ENCODE results near the gene ACAN. TPM values are rescaled to one million over a fixed set of nuclear protein-coding genes. Genes with fewer than 3 reads are reported as not detected.

The ACAN gene
- total and polyA plus RNA-seq, 2 of the 8 experiments (the other 6 are each of a cell fraction or from before 2014, with no cell fraction given) = 0.71 to 0.73 TPM

DNA sequence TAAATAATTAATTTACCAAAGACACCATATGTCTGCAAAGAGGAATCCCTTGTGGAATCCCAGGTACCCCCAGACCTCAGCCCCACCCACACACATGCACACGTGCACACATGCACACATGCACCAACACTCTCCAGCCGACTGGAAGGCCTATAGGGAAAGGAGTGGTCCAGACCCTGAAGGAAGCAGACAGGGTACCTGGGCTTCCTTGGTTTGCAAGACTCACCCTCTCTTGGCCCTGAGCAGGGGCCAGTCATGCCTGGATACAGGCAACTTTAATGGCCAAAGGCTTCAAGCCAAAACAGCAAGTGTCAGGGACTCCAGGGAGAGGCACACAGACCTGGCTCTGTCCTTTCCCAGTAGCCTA lies 101.0 kb downstream of the ACAN start:
- no peaks in the 10 kb centered on the region; a peak in 1 of 4 replicates for H3K9me3 ChIP-seq (ENCODE audit: insufficient read depth in 2 of 2, low read depth in 1 of 2, low read length in 1 of 2)
- no peak overlapping the region for H2BK120ac ChIP-seq (replicated peaks; ENCODE audit: low read depth, low read length)
- FAIRE-seq (no peak), DNase-seq (ENCODE audit: low read depth in 1 of 2, low spot score in 2 of 2) (no peak)
- H3K4me1 ChIP-seq (replicated peaks in 1 of 4; ENCODE audit: control insufficient read depth in 3 of 4, insufficient read depth in 4 of 4, low read length in 3 of 4) = peaks cover under 1 to 30% (median 12%) of the 10 kb centered on the region in 4 experiments; a peak in 6 of 7 replicates
- 0 out of 2 replicates have a peak overlapping the region, but pooled peaks have one; percentile 27 for H2BK12ac ChIP-seq (ENCODE audit: low read depth, low read length)
- H3K4me2 ChIP-seq (ENCODE audit: insufficient read depth in 1 of 2, low read depth in 2 of 2, low read length in 2 of 2) = no peak overlapping the region
- H4K8ac ChIP-seq (ENCODE audit: extremely low read depth, insufficient read depth, low read length) = no peak overlapping the region
- peaks cover 5% of the 10 kb centered on the region; the same call in 1 of the 2 replicates for H3K23me2 ChIP-seq (ENCODE audit: low read depth, low read length)
- H3K79me1 ChIP-seq (ENCODE audit: low read depth, low read length) = peaks cover 29% of the 10 kb centered on the region
- no peak overlapping the region for H3K23ac ChIP-seq (ENCODE audit: insufficient read length)
- H3K4me3 ChIP-seq (ENCODE audit: extremely low read depth in 1 of 4, insufficient read depth in 2 of 4, low read depth in 3 of 4, low read length in 4 of 4) = no peak overlapping the region
- no peak overlapping the region for H3K27ac ChIP-seq (ENCODE audit: low read depth, low read length)
- H3K79me2 ChIP-seq (ENCODE audit: control insufficient read depth in 1 of 2, insufficient read depth in 2 of 2, low read length in 2 of 2) = peaks cover 0 to 55% of the 10 kb centered on the region in 2 experiments; a peak in 3 of 4 replicates
- no peak overlapping the region for H3K14ac ChIP-seq (ENCODE audit: insufficient read length)
- WGBS, 2 experiments (ENCODE audit: extremely low coverage in 1 of 2, insufficient coverage in 1 of 2, insufficient read length in 1 of 2, insufficient replicate concordance in 2 of 2, low coverage in 1 of 2, low lambda C conversion rate in 2 of 2, missing lambda C conversion rate in 1 of 2) = 81% methylated on average over 2 of the region's 2 CpGs; no CpG with 5 or more reads in 1 of the 2 experiments
- no peak overlapping the region for H3K4ac ChIP-seq (replicated peaks; ENCODE audit: insufficient read length, low read depth, low read length)
- no peak overlapping the region for H3K9ac ChIP-seq (replicated peaks in 1 of 4; ENCODE audit: extremely low read depth in 1 of 4, low read depth in 3 of 4, low read length in 3 of 4)
- no peak overlapping the region for H2BK20ac ChIP-seq (ENCODE audit: low read length)
- H4K20me1 ChIP-seq (replicated peaks in 1 of 2; ENCODE audit: control insufficient read depth in 1 of 2, insufficient read depth in 2 of 2, low read length in 2 of 2) = peaks cover 40 to 61% of the 10 kb centered on the region in 2 experiments
- no peaks in the 10 kb centered on the region for H3K27me3 ChIP-seq (replicated peaks in 1 of 4; ENCODE audit: control insufficient read depth in 3 of 4, extremely low read depth in 1 of 4, insufficient read depth in 3 of 4, low read length in 3 of 4)
- CTCF ChIA-PET (ENCODE audit: partially characterized antibody) = interaction anchor here (0.7 to 7.8 kb wide), 45 partner anchors 10 to 372 kb away, joined by 3 to 94 read pairs (median 5); partner anchors contain the start of genes ABHD2, FANCI, HAPLN3 and MFGE8
- no peak overlapping the region for H2AK5ac ChIP-seq (ENCODE audit: low read depth, low read length)
- H3K56ac ChIP-seq (replicated peaks; ENCODE audit: insufficient read length, low read depth, low read length) = no peak overlapping the region
- H3K36me3 ChIP-seq (ENCODE audit: control insufficient read depth in 2 of 4, insufficient read depth in 4 of 4, low read length in 3 of 4) = peaks cover 66 to 97% (median 91%) of the 10 kb centered on the region in 4 experiments
- H2AFZ ChIP-seq (ENCODE audit: low read length) = no peak overlapping the region
- H4K5ac ChIP-seq (ENCODE audit: insufficient read length, low read depth, low read length) = no peak overlapping the region
- no peak overlapping the region; the same call in 1 of the 2 replicates for H3K18ac ChIP-seq (ENCODE audit: extremely low read depth, low read length)
- POLR2A ChIA-PET (ENCODE audit: partially characterized antibody) = interaction anchor here (0.9 to 27.2 kb wide), 16 partner anchors 5 to 128 kb away, joined by 3 to 607 read pairs (median 6); partner anchors contain the start of genes HAPLN3 and MFGE8
- no peak overlapping the region for H2BK15ac ChIP-seq (ENCODE audit: low read length)
- no peak overlapping the region for H4K91ac ChIP-seq (replicated peaks; ENCODE audit: insufficient read length, low read length)
- H2BK5ac ChIP-seq (ENCODE audit: low read depth, low read length) = no peak overlapping the region; the same call in 1 of the 2 replicates
- TF ChIP-seq RNF2 (IDR thresholded peaks at IDR 0.05; ENCODE audit: borderline replicate concordance, low read depth, low read length, missing control alignments, poor library complexity, severe bottlenecking) = no peak
- TF ChIP-seq TBP (IDR thresholded peaks at IDR 0.05; ENCODE audit: low read depth, low read length) = no peak
- no peak for TF ChIP-seq SAP30 (IDR thresholded peaks at IDR 0.05; ENCODE audit: insufficient read depth, insufficient replicate concordance, low read length)
- TF ChIP-seq, protein P1, sequence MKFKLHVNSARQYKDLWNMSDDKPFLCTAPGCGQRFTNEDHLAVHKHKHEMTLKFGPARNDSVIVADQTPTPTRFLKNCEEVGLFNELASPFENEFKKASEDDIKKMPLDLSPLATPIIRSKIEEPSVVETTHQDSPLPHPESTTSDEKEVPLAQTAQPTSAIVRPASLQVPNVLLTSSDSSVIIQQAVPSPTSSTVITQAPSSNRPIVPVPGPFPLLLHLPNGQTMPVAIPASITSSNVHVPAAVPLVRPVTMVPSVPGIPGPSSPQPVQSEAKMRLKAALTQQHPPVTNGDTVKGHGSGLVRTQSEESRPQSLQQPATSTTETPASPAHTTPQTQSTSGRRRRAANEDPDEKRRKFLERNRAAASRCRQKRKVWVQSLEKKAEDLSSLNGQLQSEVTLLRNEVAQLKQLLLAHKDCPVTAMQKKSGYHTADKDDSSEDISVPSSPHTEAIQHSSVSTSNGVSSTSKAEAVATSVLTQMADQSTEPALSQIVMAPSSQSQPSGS (IDR thresholded peaks at IDR 0.05; ENCODE audit: low read length) = no peak
- TF ChIP-seq TAF7 (optimal IDR thresholded peaks at IDR 0.05; ENCODE audit: borderline replicate concordance, low read depth, low read length) = no peak
- no peak for TF ChIP-seq POLR2A (IDR thresholded peaks at IDR 0.05; ENCODE audit: control extremely low read depth in 1 of 2, low read depth in 2 of 2, low read length in 2 of 2)
- TF ChIP-seq, protein P2, sequence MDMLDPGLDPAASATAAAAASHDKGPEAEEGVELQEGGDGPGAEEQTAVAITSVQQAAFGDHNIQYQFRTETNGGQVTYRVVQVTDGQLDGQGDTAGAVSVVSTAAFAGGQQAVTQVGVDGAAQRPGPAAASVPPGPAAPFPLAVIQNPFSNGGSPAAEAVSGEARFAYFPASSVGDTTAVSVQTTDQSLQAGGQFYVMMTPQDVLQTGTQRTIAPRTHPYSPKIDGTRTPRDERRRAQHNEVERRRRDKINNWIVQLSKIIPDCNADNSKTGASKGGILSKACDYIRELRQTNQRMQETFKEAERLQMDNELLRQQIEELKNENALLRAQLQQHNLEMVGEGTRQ (IDR thresholded peaks at IDR 0.05; ENCODE audit: low read length) = no peak
- no peak for TF ChIP-seq ZNF274 (IDR thresholded peaks at IDR 0.05; ENCODE audit: borderline replicate concordance, extremely low read depth, low read length)
- TF ChIP-seq, protein P3, sequence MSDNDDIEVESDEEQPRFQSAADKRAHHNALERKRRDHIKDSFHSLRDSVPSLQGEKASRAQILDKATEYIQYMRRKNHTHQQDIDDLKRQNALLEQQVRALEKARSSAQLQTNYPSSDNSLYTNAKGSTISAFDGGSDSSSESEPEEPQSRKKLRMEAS (IDR thresholded peaks at IDR 0.05) = no peak
- TF ChIP-seq SP1 (IDR thresholded peaks at IDR 0.05; ENCODE audit: low read depth, low read length) = no peak
